Transverse colon (tissue), 3 donors: ENCODE measurements around the gene EDC4.

ENCODE experiments used
- EP300 ChIP-seq: sonication (generic); formaldehyde crosslinking; IDR thresholded peaks from one replicate; pipeline ENCODE4 v1.6.1; 2017; ENCODE audit warnings: antibody characterized with exemption, low read depth
- POLR2A ChIP-seq: fragments of 450-650 bp; IDR thresholded peaks from one replicate; pipeline ENCODE4 v1.6.1; 2016; ENCODE audit warnings: antibody characterized with exemption, mild to moderate bottlenecking, moderate library complexity
- TF ChIP-seq, protein P1 (sequence below), 5 experiments: fragments of 200-600 bp in 3 of 5; fragments of 450-650 bp in 2 of 5; sonication (generic) in 3 of 5; IDR thresholded peaks; 1 replicate in 2 of 5; 2 replicates in 3 of 5; pipeline ENCODE4 v1.5.1; 2016 to 2017; ENCODE audit warnings: antibody characterized with exemption in 5 of 5, inconsistent platforms in 3 of 5, mild to moderate bottlenecking in 2 of 5, moderate library complexity in 1 of 5

- TF ChIP-seq, protein P1, sequence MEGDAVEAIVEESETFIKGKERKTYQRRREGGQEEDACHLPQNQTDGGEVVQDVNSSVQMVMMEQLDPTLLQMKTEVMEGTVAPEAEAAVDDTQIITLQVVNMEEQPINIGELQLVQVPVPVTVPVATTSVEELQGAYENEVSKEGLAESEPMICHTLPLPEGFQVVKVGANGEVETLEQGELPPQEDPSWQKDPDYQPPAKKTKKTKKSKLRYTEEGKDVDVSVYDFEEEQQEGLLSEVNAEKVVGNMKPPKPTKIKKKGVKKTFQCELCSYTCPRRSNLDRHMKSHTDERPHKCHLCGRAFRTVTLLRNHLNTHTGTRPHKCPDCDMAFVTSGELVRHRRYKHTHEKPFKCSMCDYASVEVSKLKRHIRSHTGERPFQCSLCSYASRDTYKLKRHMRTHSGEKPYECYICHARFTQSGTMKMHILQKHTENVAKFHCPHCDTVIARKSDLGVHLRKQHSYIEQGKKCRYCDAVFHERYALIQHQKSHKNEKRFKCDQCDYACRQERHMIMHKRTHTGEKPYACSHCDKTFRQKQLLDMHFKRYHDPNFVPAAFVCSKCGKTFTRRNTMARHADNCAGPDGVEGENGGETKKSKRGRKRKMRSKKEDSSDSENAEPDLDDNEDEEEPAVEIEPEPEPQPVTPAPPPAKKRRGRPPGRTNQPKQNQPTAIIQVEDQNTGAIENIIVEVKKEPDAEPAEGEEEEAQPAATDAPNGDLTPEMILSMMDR (IDR thresholded peaks at IDR 0.05) = no peak
- TF ChIP-seq POLR2A (no peak), EP300 (no peak)
Observed at GRCh38 chr16:67844497-67844896, 28.4 kb upstream of the EDC4 start.
